GM12878 (cell line): ENCODE results near the gene LENEP. TPM values are rescaled to one million over a fixed set of nuclear protein-coding genes. Genes with fewer than 3 reads are reported as not detected.

Experiments used
- ATF7 ChIP-seq: fragments of 450-650 bp; IDR thresholded peaks from 2 replicates; pipeline ENCODE4 v1.6.1; 2016; ENCODE audit warnings: low read depth, mild to moderate bottlenecking
- BACH1 ChIP-seq: fragments of 450-650 bp; IDR thresholded peaks from 2 replicates; pipeline ENCODE4 v1.6.1; 2017; ENCODE audit warnings: mild to moderate bottlenecking, borderline replicate concordance
- BHLHE40 ChIP-seq, 2 experiments: fragments of 450-650 bp in 1 of 2; IDR thresholded peaks; 2 replicates each; pipeline ENCODE4 v1.6.1; 2011 to 2017; ENCODE audit warnings: low read depth in 2 of 2, borderline replicate concordance in 1 of 2, improper control_type of control experiment in 1 of 2, low read length in 1 of 2, mild to moderate bottlenecking in 1 of 2
- CBX5 ChIP-seq: sonication (generic); IDR thresholded peaks from 2 replicates; pipeline ENCODE4 v1.6.1; 2016; ENCODE audit warnings: low read depth, moderate library complexity, mild to moderate bottlenecking, inconsistent platforms
- CEBPB ChIP-seq, 2 experiments: fragments of 150-350 bp in 1 of 2; IDR thresholded peaks; 2 replicates each; pipeline ENCODE4 v1.6.1; 2012 to 2014; ENCODE audit warnings: low read depth in 2 of 2, low read length in 2 of 2, borderline replicate concordance in 1 of 2, inconsistent platforms in 1 of 2
- EED ChIP-seq: sonication (generic); IDR thresholded peaks from 2 replicates; pipeline ENCODE4 v1.6.1; 2016; ENCODE audit warnings: antibody characterized with exemption, low read depth
- FOXM1 ChIP-seq: IDR thresholded peaks from 2 replicates; pipeline ENCODE4 v1.6.1; 2012; ENCODE audit warnings: low read depth, mild to moderate bottlenecking, inconsistent platforms, low read length, moderate library complexity
- HDGF ChIP-seq: fragments of 450-650 bp; IDR thresholded peaks from 2 replicates; pipeline ENCODE4 v1.6.1; 2016; ENCODE audit warnings: antibody characterized with exemption
- NBN ChIP-seq: fragments of 450-650 bp; IDR thresholded peaks from 2 replicates; pipeline ENCODE4 v1.6.1; 2016
- NFIC ChIP-seq: IDR thresholded peaks from 2 replicates; pipeline ENCODE4 v1.6.1; 2012; ENCODE audit warnings: low read depth, mild to moderate bottlenecking, inconsistent platforms, low read length, moderate library complexity
- NFXL1 ChIP-seq: fragments of 450-650 bp; IDR thresholded peaks from 2 replicates; pipeline ENCODE4 v1.6.1; 2017; ENCODE audit warnings: antibody characterized with exemption, mild to moderate bottlenecking, borderline replicate concordance
- RAD21 ChIP-seq: IDR thresholded peaks from 2 replicates; pipeline ENCODE4 v1.6.1; 2011; ENCODE audit warnings: mild to moderate bottlenecking, low read depth, low read length, moderate library complexity; ENCODE audit not compliant: insufficient read depth
- RAD51 ChIP-seq: fragments of 450-650 bp; IDR thresholded peaks from 2 replicates; pipeline ENCODE4 v1.6.1; 2016; ENCODE audit warnings: moderate library complexity, mild to moderate bottlenecking, inconsistent platforms
- RUNX3 ChIP-seq: IDR thresholded peaks from 2 replicates; pipeline ENCODE4 v1.6.1; 2012; ENCODE audit warnings: low read length, inconsistent platforms
- SMAD5 ChIP-seq: IDR thresholded peaks from 2 replicates; pipeline ENCODE4 v1.6.1; 2016; ENCODE audit warnings: antibody characterized with exemption, low read depth
- SPI1 ChIP-seq: IDR thresholded peaks from 2 replicates; pipeline ENCODE4 v1.6.1; 2011; ENCODE audit warnings: low read depth, mild to moderate bottlenecking, low read length, moderate library complexity, borderline replicate concordance; ENCODE audit not compliant: insufficient read depth
- TCF7 ChIP-seq: IDR thresholded peaks from 2 replicates; pipeline ENCODE4 v1.6.1; 2014; ENCODE audit warnings: antibody characterized with exemption, borderline replicate concordance
- WRNIP1 ChIP-seq: IDR thresholded peaks from 2 replicates; pipeline ENCODE4 v1.6.1; 2011; ENCODE audit warnings: low read depth, low read length, improper control_type of control experiment, borderline replicate concordance
- YBX1 ChIP-seq: fragments of 450-650 bp; IDR thresholded peaks from 2 replicates; pipeline ENCODE4 v1.6.1; 2016; ENCODE audit warnings: antibody characterized with exemption
- ZBED1 ChIP-seq: IDR thresholded peaks from 2 replicates; pipeline ENCODE4 v1.6.1; 2016; ENCODE audit warnings: borderline replicate concordance
- polyA plus RNA-seq, 11 experiments: library from polyadenylated mRNA; depleted of rRNA in 4 of 11; unstranded in 6 of 11; stranded (reverse) in 5 of 11; fragments of >200 nt; fragmentation: Nextera tagmentation in 4 of 11; fragmentation: Illumina TruSeq in 1 of 11; extraction: Ambion mirVana in 4 of 11; extraction: Trizol in 1 of 11; gene quantifications; 1 replicate in 1 of 11; 2 replicates in 10 of 11; pipeline versions ENCODE4 v1.2.1 to v1.2.3, GENCODE V29; 2011 to 2016; ENCODE audit warnings: inconsistent platforms in 2 of 11, missing spikeins in 2 of 11, low read depth in 1 of 11
- total RNA-seq, 4 experiments: library from RNA; depleted of rRNA in 3 of 4; stranded (reverse); fragments of >200 nt in 3 of 4; fragmentation: Illumina TruSeq in 1 of 4; extraction: Trizol in 1 of 4; gene quantifications; 2 replicates each; pipeline versions ENCODE4 v1.2.1 to v1.2.3, GENCODE V29; 2013 to 2021
- TF ChIP-seq, protein P1 (sequence below): IDR thresholded peaks from 2 replicates; pipeline ENCODE4 v1.6.1; 2011; ENCODE audit warnings: mild to moderate bottlenecking, low read depth, low read length, moderate library complexity; ENCODE audit not compliant: insufficient replicate concordance
- TF ChIP-seq, protein P2 (sequence below): fragments of 150-350 bp; IDR thresholded peaks from 2 replicates; pipeline ENCODE4 v1.6.1; 2016; ENCODE audit warnings: low read depth, low read length
- TF ChIP-seq, protein P3 (sequence below): fragments of 450-650 bp; IDR thresholded peaks from 2 replicates; pipeline ENCODE4 v1.6.1; 2017; ENCODE audit warnings: mild to moderate bottlenecking, moderate library complexity

The LENEP gene
- total and polyA plus RNA-seq, 10 of the 15 experiments (the other 5 are each of a cell fraction or from before 2014, with no cell fraction given): 0.27 to 1.1 (median 0.64) TPM; not detected in 7

DNA sequence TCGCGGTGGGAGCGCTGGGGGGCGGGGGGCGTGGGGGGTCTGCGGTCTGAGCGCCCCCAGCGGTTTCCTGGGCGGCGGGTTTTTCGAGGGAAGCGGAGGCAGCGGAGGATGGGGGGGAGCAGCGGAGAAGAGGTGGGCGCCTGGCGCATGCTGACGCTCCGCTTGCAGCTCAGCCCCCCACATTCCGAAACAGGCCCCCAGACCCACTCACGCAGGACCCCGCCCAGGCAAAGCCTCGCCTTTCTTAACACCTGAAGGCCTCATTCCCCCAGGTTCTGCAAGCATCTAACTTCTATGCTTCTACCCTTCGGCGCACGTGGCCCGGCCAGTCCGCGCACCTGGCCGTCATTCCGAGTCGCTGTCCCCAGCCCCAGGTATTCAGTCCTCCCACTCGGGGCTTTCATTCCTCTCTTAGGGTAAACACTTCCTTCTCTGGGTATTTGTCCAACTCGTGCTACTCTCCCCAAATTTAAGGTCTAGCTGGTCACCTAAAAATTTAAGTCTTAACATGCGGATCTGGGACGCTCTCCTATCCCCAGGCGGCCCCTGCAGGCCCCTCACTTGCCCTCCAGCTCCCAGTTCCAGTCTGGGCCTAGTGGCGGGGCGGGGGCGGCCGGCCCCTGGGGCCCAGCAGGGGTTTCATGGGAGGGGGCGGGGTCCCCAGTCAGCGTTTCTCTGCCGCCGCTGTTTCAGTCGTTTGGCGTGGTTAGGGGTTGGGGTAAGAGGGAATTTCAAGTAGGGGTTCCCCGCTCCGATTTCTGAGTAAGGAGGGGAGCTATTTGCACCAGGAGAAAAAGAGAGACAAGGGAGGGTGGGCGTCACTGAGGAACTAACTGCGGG lies 6.4 kb downstream of the LENEP start (continued):
- TF ChIP-seq, protein P1, sequence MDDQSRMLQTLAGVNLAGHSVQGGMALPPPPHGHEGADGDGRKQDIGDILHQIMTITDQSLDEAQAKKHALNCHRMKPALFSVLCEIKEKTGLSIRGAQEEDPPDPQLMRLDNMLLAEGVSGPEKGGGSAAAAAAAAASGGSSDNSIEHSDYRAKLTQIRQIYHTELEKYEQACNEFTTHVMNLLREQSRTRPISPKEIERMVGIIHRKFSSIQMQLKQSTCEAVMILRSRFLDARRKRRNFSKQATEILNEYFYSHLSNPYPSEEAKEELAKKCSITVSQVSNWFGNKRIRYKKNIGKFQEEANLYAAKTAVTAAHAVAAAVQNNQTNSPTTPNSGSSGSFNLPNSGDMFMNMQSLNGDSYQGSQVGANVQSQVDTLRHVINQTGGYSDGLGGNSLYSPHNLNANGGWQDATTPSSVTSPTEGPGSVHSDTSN: peak; percentile 33
- no peak for TF ChIP-seq WRNIP1
- TF ChIP-seq CBX5: no peak
- TF ChIP-seq SMAD5: no peak
- no peak for TF ChIP-seq ZBED1
- TF ChIP-seq CEBPB (IDR thresholded peaks at IDR 0.05; ENCODE audit: borderline replicate concordance in 1 of 2, low read depth in 2 of 2, low read length in 2 of 2): no peak
- no peak for TF ChIP-seq YBX1
- TF ChIP-seq, protein P2, sequence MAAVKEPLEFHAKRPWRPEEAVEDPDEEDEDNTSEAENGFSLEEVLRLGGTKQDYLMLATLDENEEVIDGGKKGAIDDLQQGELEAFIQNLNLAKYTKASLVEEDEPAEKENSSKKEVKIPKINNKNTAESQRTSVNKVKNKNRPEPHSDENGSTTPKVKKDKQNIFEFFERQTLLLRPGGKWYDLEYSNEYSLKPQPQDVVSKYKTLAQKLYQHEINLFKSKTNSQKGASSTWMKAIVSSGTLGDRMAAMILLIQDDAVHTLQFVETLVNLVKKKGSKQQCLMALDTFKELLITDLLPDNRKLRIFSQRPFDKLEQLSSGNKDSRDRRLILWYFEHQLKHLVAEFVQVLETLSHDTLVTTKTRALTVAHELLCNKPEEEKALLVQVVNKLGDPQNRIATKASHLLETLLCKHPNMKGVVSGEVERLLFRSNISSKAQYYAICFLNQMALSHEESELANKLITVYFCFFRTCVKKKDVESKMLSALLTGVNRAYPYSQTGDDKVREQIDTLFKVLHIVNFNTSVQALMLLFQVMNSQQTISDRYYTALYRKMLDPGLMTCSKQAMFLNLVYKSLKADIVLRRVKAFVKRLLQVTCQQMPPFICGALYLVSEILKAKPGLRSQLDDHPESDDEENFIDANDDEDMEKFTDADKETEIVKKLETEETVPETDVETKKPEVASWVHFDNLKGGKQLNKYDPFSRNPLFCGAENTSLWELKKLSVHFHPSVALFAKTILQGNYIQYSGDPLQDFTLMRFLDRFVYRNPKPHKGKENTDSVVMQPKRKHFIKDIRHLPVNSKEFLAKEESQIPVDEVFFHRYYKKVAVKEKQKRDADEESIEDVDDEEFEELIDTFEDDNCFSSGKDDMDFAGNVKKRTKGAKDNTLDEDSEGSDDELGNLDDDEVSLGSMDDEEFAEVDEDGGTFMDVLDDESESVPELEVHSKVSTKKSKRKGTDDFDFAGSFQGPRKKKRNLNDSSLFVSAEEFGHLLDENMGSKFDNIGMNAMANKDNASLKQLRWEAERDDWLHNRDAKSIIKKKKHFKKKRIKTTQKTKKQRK: no peak
- peak; percentile 24; the same call in 1 of the 2 replicates for TF ChIP-seq ATF7
- TF ChIP-seq BACH1: peak; percentile 32; the same call in 1 of the 2 replicates
- TF ChIP-seq RAD21: peak; percentile 16; the same call in 1 of the 2 replicates
- no peak for TF ChIP-seq NFIC
- no peak for TF ChIP-seq HDGF
- no peak for TF ChIP-seq SPI1
- 0 out of 2 replicates have a peak, but pooled peaks have one; percentile 51 for TF ChIP-seq NBN
- TF ChIP-seq FOXM1: no peak
- peak; percentile 68 for TF ChIP-seq EED
- no peak for TF ChIP-seq TCF7
- peak; percentile 25 to 75; a peak in 3 of 4 replicates for TF ChIP-seq BHLHE40 (IDR thresholded peaks at IDR 0.05; ENCODE audit: borderline replicate concordance in 1 of 2, low read depth in 2 of 2, low read length in 1 of 2)
- peak; percentile 30 for TF ChIP-seq RAD51
- TF ChIP-seq, protein P3, sequence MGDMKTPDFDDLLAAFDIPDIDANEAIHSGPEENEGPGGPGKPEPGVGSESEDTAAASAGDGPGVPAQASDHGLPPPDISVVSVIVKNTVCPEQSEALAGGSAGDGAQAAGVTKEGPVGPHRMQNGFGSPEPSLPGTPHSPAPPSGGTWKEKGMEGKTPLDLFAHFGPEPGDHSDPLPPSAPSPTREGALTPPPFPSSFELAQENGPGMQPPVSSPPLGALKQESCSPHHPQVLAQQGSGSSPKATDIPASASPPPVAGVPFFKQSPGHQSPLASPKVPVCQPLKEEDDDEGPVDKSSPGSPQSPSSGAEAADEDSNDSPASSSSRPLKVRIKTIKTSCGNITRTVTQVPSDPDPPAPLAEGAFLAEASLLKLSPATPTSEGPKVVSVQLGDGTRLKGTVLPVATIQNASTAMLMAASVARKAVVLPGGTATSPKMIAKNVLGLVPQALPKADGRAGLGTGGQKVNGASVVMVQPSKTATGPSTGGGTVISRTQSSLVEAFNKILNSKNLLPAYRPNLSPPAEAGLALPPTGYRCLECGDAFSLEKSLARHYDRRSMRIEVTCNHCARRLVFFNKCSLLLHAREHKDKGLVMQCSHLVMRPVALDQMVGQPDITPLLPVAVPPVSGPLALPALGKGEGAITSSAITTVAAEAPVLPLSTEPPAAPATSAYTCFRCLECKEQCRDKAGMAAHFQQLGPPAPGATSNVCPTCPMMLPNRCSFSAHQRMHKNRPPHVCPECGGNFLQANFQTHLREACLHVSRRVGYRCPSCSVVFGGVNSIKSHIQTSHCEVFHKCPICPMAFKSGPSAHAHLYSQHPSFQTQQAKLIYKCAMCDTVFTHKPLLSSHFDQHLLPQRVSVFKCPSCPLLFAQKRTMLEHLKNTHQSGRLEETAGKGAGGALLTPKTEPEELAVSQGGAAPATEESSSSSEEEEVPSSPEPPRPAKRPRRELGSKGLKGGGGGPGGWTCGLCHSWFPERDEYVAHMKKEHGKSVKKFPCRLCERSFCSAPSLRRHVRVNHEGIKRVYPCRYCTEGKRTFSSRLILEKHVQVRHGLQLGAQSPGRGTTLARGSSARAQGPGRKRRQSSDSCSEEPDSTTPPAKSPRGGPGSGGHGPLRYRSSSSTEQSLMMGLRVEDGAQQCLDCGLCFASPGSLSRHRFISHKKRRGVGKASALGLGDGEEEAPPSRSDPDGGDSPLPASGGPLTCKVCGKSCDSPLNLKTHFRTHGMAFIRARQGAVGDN: peak; percentile 30; the same call in 1 of the 2 replicates
- no peak for TF ChIP-seq RUNX3
- TF ChIP-seq NFXL1: no peak
